ENCODE measurements around the gene PDK4. TPM values are rescaled to one million over a fixed set of nuclear protein-coding genes. Genes with fewer than 3 reads are reported as not detected.

PDK4 gene
- total RNA-seq, 1 experiment from 2014 or later, result not detected

DNA sequence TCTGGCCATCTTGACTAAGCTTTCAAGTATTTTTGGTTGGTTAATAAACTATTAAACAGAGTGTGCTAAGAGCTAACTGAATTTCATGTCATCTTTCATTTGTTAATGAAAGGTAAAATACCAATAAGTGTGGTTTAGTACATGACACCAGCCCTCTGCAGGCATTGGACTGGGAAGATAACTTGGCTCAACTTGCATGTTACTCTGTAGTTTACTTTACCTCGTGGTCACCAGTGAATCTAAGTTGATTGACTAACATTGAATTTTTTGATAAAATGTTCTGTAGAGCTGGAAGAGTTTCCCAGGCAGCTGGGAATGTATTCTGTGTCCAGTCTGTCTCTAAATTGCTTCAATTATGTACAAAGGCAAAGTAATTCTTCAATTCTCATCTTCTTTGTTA lies 60.7 kb downstream of the PDK4 start:
- no TSS peak for BruUV-seq (replicated peaks)
- POLR2A ChIA-PET (ENCODE audit: low non-redundant PET), result no interaction called here
- intact Hi-C loops (cut with micrococcal nuclease; ENCODE audit: unreplicated experiment), result no loop called here
- no peak for TF ChIP-seq EZH2 (IDR thresholded peaks at IDR 0.05; ENCODE audit: borderline replicate concordance, low read depth, low read length, poor library complexity, severe bottlenecking)
- TF ChIP-seq, protein P1, sequence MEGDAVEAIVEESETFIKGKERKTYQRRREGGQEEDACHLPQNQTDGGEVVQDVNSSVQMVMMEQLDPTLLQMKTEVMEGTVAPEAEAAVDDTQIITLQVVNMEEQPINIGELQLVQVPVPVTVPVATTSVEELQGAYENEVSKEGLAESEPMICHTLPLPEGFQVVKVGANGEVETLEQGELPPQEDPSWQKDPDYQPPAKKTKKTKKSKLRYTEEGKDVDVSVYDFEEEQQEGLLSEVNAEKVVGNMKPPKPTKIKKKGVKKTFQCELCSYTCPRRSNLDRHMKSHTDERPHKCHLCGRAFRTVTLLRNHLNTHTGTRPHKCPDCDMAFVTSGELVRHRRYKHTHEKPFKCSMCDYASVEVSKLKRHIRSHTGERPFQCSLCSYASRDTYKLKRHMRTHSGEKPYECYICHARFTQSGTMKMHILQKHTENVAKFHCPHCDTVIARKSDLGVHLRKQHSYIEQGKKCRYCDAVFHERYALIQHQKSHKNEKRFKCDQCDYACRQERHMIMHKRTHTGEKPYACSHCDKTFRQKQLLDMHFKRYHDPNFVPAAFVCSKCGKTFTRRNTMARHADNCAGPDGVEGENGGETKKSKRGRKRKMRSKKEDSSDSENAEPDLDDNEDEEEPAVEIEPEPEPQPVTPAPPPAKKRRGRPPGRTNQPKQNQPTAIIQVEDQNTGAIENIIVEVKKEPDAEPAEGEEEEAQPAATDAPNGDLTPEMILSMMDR (conservative IDR thresholded peaks at IDR 0.05; ENCODE audit: low read depth, low read length), result no peak
- no peaks in the 10 kb centered on the region for H3K4me1 ChIP-seq (ENCODE audit: insufficient read depth, low read length, poor library complexity, severe bottlenecking)
- no peaks in the 10 kb centered on the region for H3K36me3 ChIP-seq (ENCODE audit: insufficient read depth, low read length, poor library complexity, severe bottlenecking)
- CTCF ChIA-PET, result no interaction called here
- H3K4me3 ChIP-seq (ENCODE audit: low read depth, low read length, poor library complexity, severe bottlenecking), result no peak overlapping the region
- no peak overlapping the region for H3K27ac ChIP-seq (ENCODE audit: low read depth, low read length, poor library complexity, severe bottlenecking)
- H3K27me3 ChIP-seq (replicated peaks; ENCODE audit: insufficient read depth, low read depth, low read length, poor library complexity), result peaks cover 16% of the 10 kb centered on the region
- DNase-seq (ENCODE audit: low spot score), result no peak
- no peaks in the 10 kb centered on the region for H3K9me3 ChIP-seq (ENCODE audit: low read depth, low read length, poor library complexity, severe bottlenecking)

DNA sequence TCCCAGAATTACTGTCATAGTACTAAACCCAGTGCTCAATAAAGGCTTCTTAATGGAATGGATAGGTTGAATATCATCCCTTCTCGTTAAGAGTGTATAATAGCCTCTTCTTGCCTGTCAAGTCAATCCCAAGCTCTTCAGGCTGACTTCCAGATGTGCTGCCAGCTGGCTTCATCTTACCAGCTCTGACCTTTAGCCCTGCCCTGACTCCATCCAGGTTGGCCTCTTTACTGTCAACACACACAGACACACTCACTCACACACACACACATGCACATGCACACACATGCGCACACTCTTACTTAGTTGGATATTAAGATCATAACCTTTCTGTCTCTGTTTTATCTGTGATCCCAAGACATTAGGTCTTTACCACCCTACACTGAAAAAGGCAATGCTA lies 61.5 kb downstream of the PDK4 start:
- intact Hi-C loops (cut with micrococcal nuclease; ENCODE audit: unreplicated experiment), result no loop called here
- POLR2A ChIA-PET (ENCODE audit: low non-redundant PET), result interaction anchor here (0.6 kb wide), 1 partner anchor 1168 kb away, joined by 3 read pairs; no protein-coding TSS in a partner anchor
- peaks cover 10% of the 10 kb centered on the region for H3K27me3 ChIP-seq (replicated peaks; ENCODE audit: insufficient read depth, low read depth, low read length, poor library complexity)
- DNase-seq (ENCODE audit: low spot score), result no peak
- no peaks in the 10 kb centered on the region for H3K4me1 ChIP-seq (ENCODE audit: insufficient read depth, low read length, poor library complexity, severe bottlenecking)
- no TSS peak for BruUV-seq (replicated peaks)
- H3K36me3 ChIP-seq (ENCODE audit: insufficient read depth, low read length, poor library complexity, severe bottlenecking), result no peaks in the 10 kb centered on the region
- no peak overlapping the region for H3K4me3 ChIP-seq (ENCODE audit: low read depth, low read length, poor library complexity, severe bottlenecking)
- no peaks in the 10 kb centered on the region for H3K9me3 ChIP-seq (ENCODE audit: low read depth, low read length, poor library complexity, severe bottlenecking)
- H3K27ac ChIP-seq (ENCODE audit: low read depth, low read length, poor library complexity, severe bottlenecking), result no peak overlapping the region
- no peak for TF ChIP-seq EZH2 (IDR thresholded peaks at IDR 0.05; ENCODE audit: borderline replicate concordance, low read depth, low read length, poor library complexity, severe bottlenecking)
- TF ChIP-seq, protein P1 (conservative IDR thresholded peaks at IDR 0.05; ENCODE audit: low read depth, low read length), result no peak
- CTCF ChIA-PET, result no interaction called here

Other genes starting within 250 kb of the PDK4 start
- gene PON3, start 200.1 kb downstream of the PDK4 start, total RNA-seq (2021), result not detected in 2 replicates
- gene PON2, start 161.5 kb downstream of the PDK4 start, total RNA-seq (2021), result 66.6 and 67.6 TPM in 2 replicates
- not detected in 2 replicates for gene ASB4, start 110.6 kb downstream of the PDK4 start, total RNA-seq (2021)
- 2.1 and 3.6 TPM in 2 replicates for gene DYNC1I1, start 176.0 kb upstream of the PDK4 start, total RNA-seq (2021)

All from A673 (cell line).